ENCODE measurements around the gene HAUS7.

DNA sequence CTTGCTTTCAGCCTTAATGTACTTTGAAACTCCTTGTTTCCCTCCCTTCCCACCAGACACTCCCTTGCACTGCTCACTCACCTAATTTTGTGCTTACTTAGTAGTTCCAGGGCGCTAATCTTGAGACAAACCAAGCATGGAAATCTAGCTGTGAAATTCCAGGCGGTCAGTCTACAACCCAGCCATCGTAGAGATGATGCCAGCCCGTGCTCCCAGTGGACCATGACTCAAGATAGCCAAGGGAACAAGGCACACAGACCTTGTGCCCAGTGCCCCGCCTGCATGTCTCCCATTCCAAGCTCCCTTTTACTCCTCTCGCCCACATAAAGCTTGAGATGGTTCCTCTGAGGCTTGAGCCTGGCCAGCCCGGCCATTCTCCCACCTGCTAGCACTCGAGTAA is 35.6 kb downstream of the HAUS7 start:
- TF ChIP-seq, protein P1, sequence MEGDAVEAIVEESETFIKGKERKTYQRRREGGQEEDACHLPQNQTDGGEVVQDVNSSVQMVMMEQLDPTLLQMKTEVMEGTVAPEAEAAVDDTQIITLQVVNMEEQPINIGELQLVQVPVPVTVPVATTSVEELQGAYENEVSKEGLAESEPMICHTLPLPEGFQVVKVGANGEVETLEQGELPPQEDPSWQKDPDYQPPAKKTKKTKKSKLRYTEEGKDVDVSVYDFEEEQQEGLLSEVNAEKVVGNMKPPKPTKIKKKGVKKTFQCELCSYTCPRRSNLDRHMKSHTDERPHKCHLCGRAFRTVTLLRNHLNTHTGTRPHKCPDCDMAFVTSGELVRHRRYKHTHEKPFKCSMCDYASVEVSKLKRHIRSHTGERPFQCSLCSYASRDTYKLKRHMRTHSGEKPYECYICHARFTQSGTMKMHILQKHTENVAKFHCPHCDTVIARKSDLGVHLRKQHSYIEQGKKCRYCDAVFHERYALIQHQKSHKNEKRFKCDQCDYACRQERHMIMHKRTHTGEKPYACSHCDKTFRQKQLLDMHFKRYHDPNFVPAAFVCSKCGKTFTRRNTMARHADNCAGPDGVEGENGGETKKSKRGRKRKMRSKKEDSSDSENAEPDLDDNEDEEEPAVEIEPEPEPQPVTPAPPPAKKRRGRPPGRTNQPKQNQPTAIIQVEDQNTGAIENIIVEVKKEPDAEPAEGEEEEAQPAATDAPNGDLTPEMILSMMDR (IDR thresholded peaks at IDR 0.05; ENCODE audit: poor library complexity, severe bottlenecking): no peak
- no peak for TF ChIP-seq EP300 (conservative IDR thresholded peaks at IDR 0.05; ENCODE audit: poor library complexity, severe bottlenecking)
- TF ChIP-seq EZH2 (IDR thresholded peaks at IDR 0.05; ENCODE audit: borderline replicate concordance, insufficient read depth, low read length, poor library complexity, severe bottlenecking): no peak
- TF ChIP-seq SMC3 (conservative IDR thresholded peaks at IDR 0.05; ENCODE audit: poor library complexity): no peak
- no peak for TF ChIP-seq TAF1 (IDR thresholded peaks at IDR 0.05; ENCODE audit: low read depth)

Measured in neural cell (in vitro differentiated cells).